HepG2 (cell line): Measurements from ENCODE around the gene KIAA0930.

Experiments
- CHD4 ChIP-seq: fragments of 200-600 bp; sonication (generic); IDR thresholded peaks from 2 replicates; pipeline ENCODE4 v1.7.0; 2017; ENCODE audit warnings: mild to moderate bottlenecking, low read length, borderline replicate concordance
- CREB1 ChIP-seq, 2 experiments: fragments of 450-650 bp in 1 of 2; IDR thresholded peaks; 2 replicates each; pipeline ENCODE4 v1.6.1; 2016 to 2017; ENCODE audit warnings: control low read depth in 1 of 2, mild to moderate bottlenecking in 1 of 2, missing compliant biosample characterization in 1 of 2, missing genetic modification characterization in 1 of 2
- ETV6 ChIP-seq: sonication (generic); formaldehyde crosslinking; conservative IDR thresholded peaks from 2 replicates; pipeline ENCODE4 v1.4.0; 2020; ENCODE audit warnings: missing genetic modification reagents
- EZH2 ChIP-seq: conservative IDR thresholded peaks from 2 replicates; pipeline ENCODE4 v1.6.1; 2012; ENCODE audit warnings: mild to moderate bottlenecking, low read depth, low read length, moderate library complexity
- JUND ChIP-seq: sonication (generic); formaldehyde crosslinking; IDR thresholded peaks from 2 replicates; pipeline ENCODE4 v1.8.0; 2022; ENCODE audit warnings: mild to moderate bottlenecking, missing genetic modification reagents
- U2AF2 ChIP-seq: fragments of 200-400 bp; formaldehyde crosslinking; IDR thresholded peaks from 2 replicates; pipeline ENCODE4 v1.6.1; 2017; ENCODE audit warnings: low read depth, mild to moderate bottlenecking, low read length
- ZNF788 ChIP-seq: sonication (generic); formaldehyde crosslinking; IDR thresholded peaks from 2 replicates; pipeline ENCODE4 v1.5.0; 2020; ENCODE audit warnings: mild to moderate bottlenecking, missing genetic modification reagents, borderline replicate concordance
- TF ChIP-seq, protein P1 (sequence below): sonication (generic); formaldehyde crosslinking; IDR thresholded peaks from 2 replicates; pipeline ENCODE4 v1.4.0; 2020; ENCODE audit warnings: low read depth, mild to moderate bottlenecking, missing genetic modification reagents
- TF ChIP-seq, protein P2 (sequence below), 2 experiments: sonication (generic) in 1 of 2; formaldehyde crosslinking in 1 of 2; IDR thresholded peaks; 2 replicates each; pipeline versions ENCODE4 v1.5.1 to v1.6.1; 2011 to 2020; ENCODE audit warnings: borderline replicate concordance in 1 of 2, low read depth in 1 of 2, low read length in 1 of 2, mild to moderate bottlenecking in 1 of 2, missing genetic modification reagents in 1 of 2, moderate library complexity in 1 of 2

DNA sequence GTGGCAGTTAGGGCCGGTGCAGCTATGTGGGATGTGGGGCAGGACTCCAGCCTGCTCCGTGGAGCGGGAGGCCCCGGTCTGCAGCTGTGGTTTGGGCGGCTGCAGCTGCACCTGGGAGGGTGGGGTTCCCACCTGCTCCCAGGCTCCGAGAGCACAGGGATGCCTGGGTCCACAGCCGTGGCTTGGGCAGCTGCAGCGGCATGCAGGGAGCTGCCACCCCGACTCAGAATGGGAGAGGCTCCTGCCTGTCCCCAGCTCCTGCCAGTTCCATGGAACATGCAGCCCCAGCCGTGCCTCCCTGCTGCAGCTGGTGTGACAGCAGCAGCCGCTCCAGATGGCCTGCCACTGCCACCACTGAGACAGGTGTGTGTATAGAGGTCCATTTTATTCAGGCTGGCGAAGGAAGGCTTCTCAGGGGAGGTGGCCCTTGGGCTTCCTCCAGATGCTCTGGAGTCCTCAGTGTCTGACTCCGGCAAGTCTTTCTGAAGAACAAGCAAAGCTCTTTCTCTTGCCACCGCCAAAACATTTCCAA lies 22.3 kb upstream of the KIAA0930 start:
- TF ChIP-seq, protein P1, sequence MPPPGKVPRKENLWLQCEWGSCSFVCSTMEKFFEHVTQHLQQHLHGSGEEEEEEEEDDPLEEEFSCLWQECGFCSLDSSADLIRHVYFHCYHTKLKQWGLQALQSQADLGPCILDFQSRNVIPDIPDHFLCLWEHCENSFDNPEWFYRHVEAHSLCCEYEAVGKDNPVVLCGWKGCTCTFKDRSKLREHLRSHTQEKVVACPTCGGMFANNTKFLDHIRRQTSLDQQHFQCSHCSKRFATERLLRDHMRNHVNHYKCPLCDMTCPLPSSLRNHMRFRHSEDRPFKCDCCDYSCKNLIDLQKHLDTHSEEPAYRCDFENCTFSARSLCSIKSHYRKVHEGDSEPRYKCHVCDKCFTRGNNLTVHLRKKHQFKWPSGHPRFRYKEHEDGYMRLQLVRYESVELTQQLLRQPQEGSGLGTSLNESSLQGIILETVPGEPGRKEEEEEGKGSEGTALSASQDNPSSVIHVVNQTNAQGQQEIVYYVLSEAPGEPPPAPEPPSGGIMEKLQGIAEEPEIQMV = no peak
- TF ChIP-seq CREB1 (IDR thresholded peaks at IDR 0.05) (no peak), CREB1 (CRISPR knock-in tag; IDR thresholded peaks at IDR 0.05) (no peak), EZH2 (no peak), CHD4 (no peak), JUND (no peak), U2AF2 (no peak), ZNF788 (no peak), ETV6 (CRISPR knock-in tag) (no peak)
- TF ChIP-seq, protein P2, sequence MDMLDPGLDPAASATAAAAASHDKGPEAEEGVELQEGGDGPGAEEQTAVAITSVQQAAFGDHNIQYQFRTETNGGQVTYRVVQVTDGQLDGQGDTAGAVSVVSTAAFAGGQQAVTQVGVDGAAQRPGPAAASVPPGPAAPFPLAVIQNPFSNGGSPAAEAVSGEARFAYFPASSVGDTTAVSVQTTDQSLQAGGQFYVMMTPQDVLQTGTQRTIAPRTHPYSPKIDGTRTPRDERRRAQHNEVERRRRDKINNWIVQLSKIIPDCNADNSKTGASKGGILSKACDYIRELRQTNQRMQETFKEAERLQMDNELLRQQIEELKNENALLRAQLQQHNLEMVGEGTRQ (IDR thresholded peaks at IDR 0.05; ENCODE audit: low read depth, low read length) = no peak
- TF ChIP-seq, protein P2 (CRISPR knock-in tag; IDR thresholded peaks at IDR 0.05; ENCODE audit: borderline replicate concordance) = no peak
